ENCODE data around the gene FGF23. TPM values are rescaled to one million over a fixed set of nuclear protein-coding genes. Genes with fewer than 3 reads are reported as not detected.

The FGF23 gene
- total and polyA plus RNA-seq, 2 of the 4 experiments (the other 2 are of a cell fraction): not detected

DNA sequence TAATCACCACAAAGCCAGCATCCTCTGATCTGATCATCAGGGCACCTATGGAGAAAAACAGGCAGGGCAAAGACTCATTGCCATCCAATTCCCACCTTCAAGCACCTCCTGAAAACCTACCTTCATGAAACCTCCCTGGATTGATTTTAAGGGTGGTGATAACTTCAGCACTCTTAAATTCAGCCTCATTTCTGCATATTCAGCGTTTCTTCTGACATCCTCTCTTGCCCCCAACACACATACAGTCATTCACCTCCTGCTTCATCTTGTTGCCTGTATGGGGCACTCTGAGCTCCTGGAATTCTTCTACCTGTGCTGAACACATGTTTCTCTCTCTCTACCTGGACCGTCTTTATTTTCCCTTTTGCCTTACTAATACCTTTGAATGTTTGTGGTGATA is 6.9 kb downstream of the FGF23 start:
- Histone ChIP-seq H3K27ac (ENCODE audit: insufficient read depth, low read length) (no peak overlapping the region), H4K8ac (ENCODE audit: low read depth in 2 of 2, low read length in 2 of 2) (no peak overlapping the region), H4K91ac (ENCODE audit: insufficient read depth, low read depth, low read length) (no peak overlapping the region), H2BK15ac (ENCODE audit: low read depth, low read length) (no peak overlapping the region), H3K9ac (ENCODE audit: low read depth, low read length) (no peak overlapping the region), H2AK9ac (replicated peaks; ENCODE audit: low read depth, low read length, poor library complexity) (no peak overlapping the region), H4K20me1 (ENCODE audit: insufficient read depth, low read length) (no peaks in the 10 kb centered on the region), H3K4me3 (ENCODE audit: insufficient read depth, low read depth, low read length) (no peak overlapping the region), H2AFZ (replicated peaks; ENCODE audit: low read length, poor library complexity) (no peak overlapping the region), H3K14ac (replicated peaks; ENCODE audit: low read depth, low read length) (no peak overlapping the region), H3K9me1 (ENCODE audit: insufficient read depth, low read length) (no peaks in the 10 kb centered on the region), H2AK5ac (ENCODE audit: low read depth, low read length) (no peak overlapping the region), H3K4ac (ENCODE audit: low read depth, low read length) (no peak overlapping the region), H3K4me1 (ENCODE audit: control insufficient read depth, insufficient read depth, low read length) (no peaks in the 10 kb centered on the region), H3K27me3 (ENCODE audit: control insufficient read depth, insufficient read depth, low read length) (peaks cover 2% of the 10 kb centered on the region), H3K56ac (ENCODE audit: extremely low read depth, insufficient read depth, low read length) (no peak overlapping the region), H3K23ac (ENCODE audit: low read depth, low read length) (no peak overlapping the region), H2BK120ac (ENCODE audit: low read depth, low read length) (no peak overlapping the region), H3K18ac (ENCODE audit: low read depth, low read length) (no peak overlapping the region), H3K36me3 (ENCODE audit: control insufficient read depth, insufficient read depth, low read length) (no peaks in the 10 kb centered on the region), H2BK20ac (ENCODE audit: low read depth, low read length) (no peak overlapping the region), H3K79me1 (ENCODE audit: low read depth in 1 of 2, low read length in 2 of 2) (no peaks in the 10 kb centered on the region), H4K5ac (ENCODE audit: low read depth, low read length) (no peak overlapping the region), H3K9me3 (ENCODE audit: control insufficient read depth, insufficient read depth, low read length) (no peaks in the 10 kb centered on the region), H3K4me2 (ENCODE audit: low read depth, low read length) (no peak overlapping the region), H2BK5ac (ENCODE audit: low read depth, low read length, poor library complexity, severe bottlenecking) (no peak overlapping the region)
- CTCF ChIA-PET: no interaction called here
- TF ChIP-seq MAFK (IDR thresholded peaks at IDR 0.05; ENCODE audit: low read depth, low read length) (peak; percentile 67), FOS (IDR thresholded peaks at IDR 0.05; ENCODE audit: low read depth, low read length) (no peak)
- intact Hi-C loops (cut with micrococcal nuclease) (no loop called here), in situ Hi-C loops (cut with MboI; ENCODE audit: low sequenced_read_pairs) (no loop called here), dilution Hi-C loops (cut with HindIII; ENCODE audit: low sequenced_read_pairs, unreplicated experiment) (no loop called here)
- 88% methylated on average over 1 of the region's 2 CpGs; no CpG with 5 or more reads in 1 of the 2 experiments for WGBS, 2 experiments (ENCODE audit: extremely low coverage in 2 of 2, insufficient read length in 1 of 2)
- no peak for DNase-seq
- ATAC-seq (ENCODE audit: low read depth): no peak
- POLR2A ChIA-PET (ENCODE audit: unreplicated experiment): no interaction called here
- no TSS peak for BruUV-seq (replicated peaks)

All from IMR-90 (cell line).